Activated CD8-positive, alpha-beta memory T cell treated with anti-CD3 and anti-CD28 coated beads for 1 hour (primary cell): ENCODE data around the gene UBP1.
"Not testable (repeated sequence)": the region's sequence is repeated elsewhere in the genome, so short reads cannot be mapped to it uniquely, and the experiment has no call there.

Experiments used
- DNase-seq, 2 donors: peaks; one replicate each; pipeline ENCODE4 v3.0.0-alpha.2; 2020; ENCODE audit warnings: low read depth in 1 of 2; ENCODE audit errors: extremely low read depth in 1 of 2

UBP1 gene

DNA sequence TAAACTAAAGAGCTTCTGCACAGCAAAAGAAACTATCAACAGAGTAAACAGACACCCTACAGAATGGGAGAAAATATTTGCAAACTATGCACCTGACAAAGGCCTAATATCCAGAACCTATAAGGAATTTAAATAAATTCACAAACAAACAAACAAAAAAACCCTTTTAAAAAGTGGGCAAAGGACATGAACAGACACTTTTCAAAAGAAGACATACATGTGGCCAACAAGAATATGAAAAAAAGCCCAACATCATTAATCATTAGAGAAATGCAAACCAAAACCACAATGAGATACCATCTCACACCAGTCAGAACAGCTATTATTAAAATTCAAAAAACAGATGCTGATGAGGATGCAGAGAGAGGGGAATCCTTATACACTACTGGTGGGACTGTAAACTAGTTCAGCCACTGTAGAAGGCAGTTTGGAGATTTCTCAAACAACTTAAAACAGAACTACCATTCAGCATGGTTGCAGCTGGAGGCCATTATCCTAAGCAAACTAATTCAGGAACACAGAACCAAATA, 101.2 kb downstream of the UBP1 start:
- DNase-seq: not testable (repeated sequence)
